Fibroblast of skin of abdomen (primary cell): ENCODE measurements around the gene IKZF1.

Experiments used
- DNase-seq: peaks from one replicate; pipeline ENCODE4 v3.0.0-alpha.2; 2013

Gene IKZF1

DNA sequence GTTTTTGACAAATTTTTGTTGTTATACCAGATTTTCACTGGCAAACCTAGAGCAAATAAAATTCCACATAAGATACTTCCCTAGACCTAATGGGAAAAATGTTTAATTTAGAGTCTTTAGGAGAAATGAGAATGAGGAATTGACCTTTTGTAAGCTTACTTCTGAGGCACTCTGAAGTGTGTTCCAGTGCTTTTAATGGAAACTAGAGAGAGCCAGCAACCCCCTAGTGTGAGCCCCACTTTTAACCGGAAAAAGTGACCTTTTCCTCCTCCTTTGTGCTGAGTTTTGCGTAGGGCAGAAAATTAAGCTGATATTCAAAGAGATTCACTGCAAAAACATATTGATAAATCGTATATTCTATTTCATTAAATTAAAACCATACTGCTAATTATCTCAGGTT lies 5.2 kb downstream of the IKZF1 start:
- DNase-seq, result no peak

- DNase-seq, result no peak
Observed at GRCh38 chr7:50310361-50310760, 5.8 kb downstream of the IKZF1 start.

GRCh38 chr7:50310956-50311355 lies 6.4 kb downstream of the IKZF1 start:
- no peak for DNase-seq

- no peak for DNase-seq
Observed at GRCh38 chr7:50312250-50313162, 8.0 kb downstream of the IKZF1 start.

DNA sequence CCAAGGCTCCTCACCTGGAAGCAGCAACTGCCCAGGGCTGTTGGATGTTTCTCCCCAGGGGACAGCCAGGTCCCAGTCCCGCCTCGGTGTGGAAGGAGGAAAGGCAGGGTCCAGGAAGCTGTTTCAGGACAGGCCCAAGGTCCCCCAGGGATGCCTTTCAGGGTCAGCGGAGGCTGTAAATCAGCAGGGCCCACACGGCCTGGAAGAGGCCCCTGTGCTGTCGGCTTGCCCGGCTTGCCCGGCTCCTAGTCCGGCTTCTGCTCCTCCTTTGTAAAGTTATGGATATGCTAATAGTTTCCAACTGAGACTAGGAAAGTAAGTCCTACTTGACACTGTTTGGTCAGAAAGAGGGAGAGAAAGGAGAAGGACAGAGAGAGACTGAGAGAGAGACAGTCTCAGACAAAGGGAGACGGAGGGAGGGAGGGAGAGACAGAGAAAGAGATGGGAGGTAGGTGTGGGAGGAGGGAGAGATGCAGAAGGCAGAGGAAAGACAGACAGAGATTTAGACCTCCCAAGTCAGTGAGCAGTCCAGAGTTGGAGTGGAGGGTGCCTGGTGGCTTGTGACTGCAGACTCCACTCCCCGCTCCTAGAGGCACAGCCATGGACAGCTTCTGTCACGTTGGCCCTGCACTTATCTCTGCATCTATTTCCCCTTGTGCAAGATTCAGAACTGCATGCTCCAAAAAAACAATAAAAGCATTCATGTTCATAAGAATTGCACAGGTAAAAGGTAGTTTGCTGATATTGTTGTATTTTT lies 10.5 kb downstream of the IKZF1 start:
- no peak for DNase-seq

DNA sequence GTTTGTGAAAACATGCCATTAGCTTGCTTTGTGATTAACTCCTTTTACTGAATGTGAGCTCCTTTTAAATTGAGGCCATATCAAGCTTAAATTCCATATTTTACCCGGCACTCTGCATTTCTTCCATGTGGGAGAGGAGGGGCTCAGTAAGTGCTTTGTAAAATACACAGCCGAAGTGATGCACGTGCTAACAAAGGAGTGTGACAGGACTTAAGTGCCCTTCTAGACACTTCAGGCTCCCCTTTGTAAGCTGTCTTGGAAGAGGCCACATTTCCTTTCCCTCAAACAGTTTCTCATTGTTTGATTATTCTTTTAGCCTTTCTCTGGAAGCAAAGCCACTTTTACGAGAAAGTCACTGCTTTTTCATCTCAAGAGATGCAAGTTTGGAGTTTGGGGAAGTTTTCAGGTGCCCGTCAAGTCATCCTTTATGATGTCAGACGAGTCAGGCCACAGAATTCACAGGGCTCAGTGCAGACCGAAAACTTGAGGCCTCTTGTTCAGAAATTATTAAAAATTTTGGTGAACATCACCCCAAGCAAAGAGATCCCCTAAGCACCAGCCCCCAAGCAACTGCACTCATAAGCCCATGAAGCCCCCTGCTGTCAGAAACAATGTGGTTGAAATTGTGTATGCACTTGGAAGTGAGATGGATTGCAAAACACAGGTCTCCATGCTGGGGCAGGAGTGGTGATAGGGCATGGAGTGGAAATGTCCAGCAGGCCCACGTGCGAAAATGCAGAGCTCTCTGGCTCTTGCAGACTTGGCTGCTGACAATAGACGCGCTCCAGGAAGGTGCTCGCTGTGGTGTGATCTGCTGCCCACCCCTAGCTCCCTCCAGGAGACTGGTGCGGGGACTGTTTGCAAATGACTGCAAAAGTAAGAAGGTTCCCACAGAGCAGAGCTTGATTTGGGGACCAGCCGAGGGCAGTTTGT lies 11.5 kb downstream of the IKZF1 start:
- no peak for DNase-seq

DNA sequence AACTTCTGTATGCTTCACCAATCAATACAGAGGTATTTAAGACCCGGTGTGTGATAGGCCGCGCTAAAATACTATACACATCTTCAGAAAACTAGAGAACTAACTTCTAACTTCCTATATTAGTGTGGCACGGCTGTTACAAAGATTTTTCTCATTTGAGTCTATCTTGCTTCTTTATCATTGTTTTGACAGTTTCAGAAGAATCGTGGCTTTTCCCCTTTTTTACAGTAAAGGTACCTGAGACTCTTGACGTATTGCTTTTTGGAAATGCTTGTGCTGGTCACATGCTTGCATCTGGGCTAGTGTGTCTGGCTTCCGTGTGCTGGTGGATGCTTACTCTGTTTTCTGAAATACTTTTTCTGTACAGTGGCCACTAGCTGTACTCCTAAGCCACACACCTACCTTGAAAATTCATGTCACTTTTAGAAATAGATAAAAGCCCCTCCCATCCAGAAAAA lies 12.7 kb downstream of the IKZF1 start:
- no peak for DNase-seq

GRCh38 chr7:50317697-50318669 lies 13.5 kb downstream of the IKZF1 start:
- DNase-seq, result no peak

DNA sequence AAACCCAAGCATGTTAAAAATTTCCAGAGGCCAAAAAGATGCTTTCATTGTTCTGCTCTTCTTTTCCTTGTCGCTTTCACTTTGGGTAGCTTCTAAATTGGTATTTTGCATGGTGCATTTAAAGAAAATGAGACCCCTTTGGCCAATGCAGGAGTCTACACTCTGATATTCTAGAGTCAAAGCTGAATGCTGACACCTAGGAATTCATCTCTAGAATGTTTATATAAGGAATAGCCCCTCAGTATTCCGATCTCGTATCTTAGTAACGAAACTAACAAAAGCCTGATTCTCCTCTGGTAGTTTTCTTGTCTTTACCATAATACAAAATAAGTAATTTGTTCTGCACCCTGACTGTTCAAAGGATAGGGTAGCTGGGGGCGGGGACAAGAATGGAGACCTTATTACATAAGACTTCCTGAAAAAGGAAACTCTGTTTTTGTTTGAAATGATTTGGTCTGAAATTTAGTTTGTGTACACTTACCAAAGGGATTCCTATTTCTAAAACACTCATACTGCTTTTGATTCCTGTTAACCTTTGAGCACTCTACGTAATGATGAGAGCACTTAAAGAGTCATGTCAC lies 17.1 kb downstream of the IKZF1 start:
- DNase-seq, result no peak

DNA sequence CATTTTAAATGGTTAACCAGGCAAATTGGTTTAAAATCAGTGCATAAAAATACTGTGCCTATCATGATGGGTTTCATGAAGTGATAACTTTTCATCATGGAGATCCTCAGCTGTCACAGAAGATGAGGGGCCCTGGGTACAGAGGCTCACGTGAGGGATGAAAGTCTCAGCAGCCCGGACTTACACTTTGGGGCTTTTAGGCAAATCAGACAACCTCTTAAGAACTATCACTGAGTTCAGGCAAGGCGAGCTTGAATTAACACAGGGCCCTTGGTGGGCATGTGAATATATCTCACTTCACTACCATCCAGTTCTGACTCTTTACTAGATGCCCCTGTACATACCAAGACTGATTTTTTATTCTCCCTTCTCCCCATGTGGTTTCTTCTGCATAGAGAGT lies 19.6 kb downstream of the IKZF1 start:
- DNase-seq, result no peak

GRCh38 chr7:50327443-50327842 lies 22.9 kb downstream of the IKZF1 start:
- no peak for DNase-seq

DNA sequence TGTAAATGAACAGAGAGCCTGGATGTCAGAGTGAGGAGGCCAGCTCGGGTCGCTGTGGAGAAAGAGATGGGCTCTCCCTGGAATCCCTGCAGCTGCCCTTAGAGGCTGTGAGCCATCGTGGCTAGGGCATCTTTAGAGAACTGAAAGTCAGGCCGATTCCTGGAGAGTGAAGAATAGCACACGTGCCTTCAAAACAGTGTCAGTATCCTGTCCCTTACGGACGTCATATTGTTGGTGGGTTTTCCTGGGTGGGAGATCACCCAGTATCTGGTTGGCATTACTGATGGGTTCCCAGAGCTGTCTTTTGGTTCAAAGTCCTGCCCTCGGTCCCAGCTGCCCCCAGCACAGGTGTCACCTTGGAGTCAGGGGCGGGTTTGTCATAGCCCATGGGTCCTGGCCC lies 25.3 kb downstream of the IKZF1 start:
- DNase-seq, result no peak

GRCh38 chr7:50330254-50330653 lies 25.7 kb downstream of the IKZF1 start:
- no peak for DNase-seq

DNA sequence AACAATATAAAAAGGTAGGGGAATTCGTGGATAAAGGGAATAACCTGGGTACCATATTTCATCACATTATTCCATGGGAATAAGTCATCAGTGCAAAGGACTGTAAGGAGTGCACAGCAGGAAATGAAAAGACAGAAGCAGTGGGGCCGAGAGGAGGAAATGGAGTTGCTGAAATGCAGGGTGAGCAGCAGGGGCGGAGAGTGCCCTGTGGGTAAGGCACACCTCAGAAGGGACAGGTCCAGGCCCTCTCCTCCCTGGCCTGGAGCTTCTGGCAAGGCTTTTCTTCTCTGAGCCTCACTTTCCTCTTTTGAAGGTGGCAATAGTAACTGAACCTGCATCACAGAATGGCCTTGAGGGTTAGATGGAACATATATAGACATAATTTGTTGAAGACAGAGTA lies 26.2 kb downstream of the IKZF1 start:
- DNase-seq, result no peak

GRCh38 chr7:50331564-50332208 lies 27.2 kb downstream of the IKZF1 start:
- no peak for DNase-seq

GRCh38 chr7:50332241-50333165 lies 28.0 kb downstream of the IKZF1 start:
- no peak for DNase-seq

GRCh38 chr7:50333221-50333651 lies 28.7 kb downstream of the IKZF1 start:
- DNase-seq, result no peak

- no peak for DNase-seq
Observed at GRCh38 chr7:50334341-50334994, 30.0 kb downstream of the IKZF1 start.
